K562 (cell line): ENCODE results near the gene NABP2. TPM values are rescaled to one million over a fixed set of nuclear protein-coding genes. Genes with fewer than 3 reads are reported as not detected.

ENCODE experiments used
- BHLHE40 ChIP-seq: IDR thresholded peaks from 2 replicates; pipeline ENCODE4 v1.6.1; 2011; ENCODE audit warnings: low read length, improper control_type of control experiment
- CREM ChIP-seq: IDR thresholded peaks from 2 replicates; pipeline ENCODE4 v1.6.1; 2014; ENCODE audit warnings: antibody characterized with exemption, low read depth
- CTCFL ChIP-seq: IDR thresholded peaks from 2 replicates; pipeline ENCODE4 v1.6.1; 2011; ENCODE audit warnings: borderline replicate concordance, low read depth, mild to moderate bottlenecking, moderate library complexity, low read length; ENCODE audit not compliant: insufficient read depth, poor library complexity, severe bottlenecking
- DPF2 ChIP-seq: fragments of 450-650 bp; IDR thresholded peaks from 2 replicates; pipeline ENCODE4 v1.6.1; 2016
- E2F1 ChIP-seq: sonication (generic); formaldehyde crosslinking; IDR thresholded peaks from 2 replicates; pipeline ENCODE4 v1.8.1; 2023; ENCODE audit warnings: mild to moderate bottlenecking, missing genetic modification reagents, moderate library complexity
- EHMT2 ChIP-seq: fragments of 450-650 bp; IDR thresholded peaks from 2 replicates; pipeline ENCODE4 v1.6.1; 2018; ENCODE audit warnings: antibody characterized with exemption
- HDAC1 ChIP-seq, 2 experiments: fragments of 450-650 bp; IDR thresholded peaks; 2 replicates each; pipeline ENCODE4 v1.6.1; 2016 to 2017; ENCODE audit warnings: inconsistent platforms in 1 of 2, mild to moderate bottlenecking in 1 of 2, moderate library complexity in 1 of 2
- MXI1 ChIP-seq: IDR thresholded peaks from 2 replicates; pipeline ENCODE4 v1.6.1; 2011; ENCODE audit warnings: low read depth, mild to moderate bottlenecking, improper control_type of control experiment, low read length
- POLR2AphosphoS5 ChIP-seq: IDR thresholded peaks from 2 replicates; pipeline ENCODE4 v1.6.1; 2011; ENCODE audit warnings: mild to moderate bottlenecking, low read depth, low read length, moderate library complexity; ENCODE audit not compliant: control insufficient read depth, insufficient read depth
- RB1 ChIP-seq: fragments of 450-650 bp; IDR thresholded peaks from 2 replicates; pipeline ENCODE4 v1.6.1; 2017; ENCODE audit warnings: low read depth, mild to moderate bottlenecking
- SP1 ChIP-seq: sonication (generic); formaldehyde crosslinking; IDR thresholded peaks from 2 replicates; pipeline ENCODE4 v1.8.1; 2022; ENCODE audit warnings: mild to moderate bottlenecking, missing genetic modification reagents
- SUPT5H ChIP-seq: fragments of 450-650 bp; IDR thresholded peaks from 2 replicates; pipeline ENCODE4 v1.6.1; 2016
- TBP ChIP-seq: optimal IDR thresholded peaks from 2 replicates; pipeline ENCODE3; 2011; ENCODE audit warnings: low read depth, low read length, improper control_type of control experiment
- TCF7 ChIP-seq: sonication (generic); IDR thresholded peaks from 2 replicates; pipeline ENCODE4 v1.6.1; 2016; ENCODE audit warnings: antibody characterized with exemption, borderline replicate concordance
- THAP12 ChIP-seq: fragments of 250-450 bp; sonication (Bioruptor Pico); IDR thresholded peaks from 2 replicates; pipeline ENCODE4 v1.9.0; 2021; ENCODE audit warnings: mild to moderate bottlenecking, inconsistent platforms
- ZBTB33 ChIP-seq: sonication (generic); formaldehyde crosslinking; IDR thresholded peaks from 2 replicates; pipeline ENCODE4 v1.8.1; 2023; ENCODE audit warnings: mild to moderate bottlenecking, missing genetic modification reagents
- ZFP91 ChIP-seq: sonication (generic); formaldehyde crosslinking; IDR thresholded peaks from 2 replicates; pipeline ENCODE4 v1.8.0; 2022; ENCODE audit warnings: mild to moderate bottlenecking, missing genetic modification reagents
- ZNF253 ChIP-seq: fragments of 250-450 bp; sonication (Bioruptor Pico); conservative IDR thresholded peaks from 2 replicates; pipeline ENCODE4 v1.6.1; 2021; ENCODE audit warnings: mild to moderate bottlenecking
- ZNF41 ChIP-seq: fragments of 250-450 bp; sonication (Bioruptor Pico); conservative IDR thresholded peaks from 2 replicates; pipeline ENCODE4 v1.4.0; 2020; ENCODE audit warnings: mild to moderate bottlenecking
- polyA plus RNA-seq, 8 experiments: library from polyadenylated mRNA; depleted of rRNA in 4 of 8; stranded (reverse) in 5 of 8; unstranded in 3 of 8; fragments of >200 nt; fragmentation: Nextera tagmentation in 2 of 8; fragmentation: Illumina TruSeq in 1 of 8; extraction: Ambion mirVana in 2 of 8; extraction: Trizol in 1 of 8; gene quantifications; 2 replicates each; pipeline versions ENCODE4 v1.2.1 to v1.2.3, GENCODE V29; 2011 to 2014; ENCODE audit warnings: inconsistent platforms in 1 of 8, missing spikeins in 1 of 8
- total RNA-seq, 7 experiments: library from RNA; depleted of rRNA in 6 of 7; stranded (reverse); fragments of >200 nt in 6 of 7; fragmentation: Illumina TruSeq in 2 of 7; extraction: Trizol in 2 of 7; gene quantifications; 2 replicates each; pipeline versions ENCODE4 v1.2.1 to v1.2.3, GENCODE V29; 2011 to 2021; ENCODE audit warnings: low replicate concordance in 1 of 7

Gene NABP2
- total and polyA plus RNA-seq, 9 of the 15 experiments (the other 6 are each of a cell fraction or from before 2014, with no cell fraction given) = 11.3 to 60.6 (median 43.5) TPM

- 0 out of 2 replicates have a peak, but pooled peaks have one; percentile 67 for TF ChIP-seq ZFP91 (CRISPR knock-in tag)
- peak; percentile 54 for TF ChIP-seq SUPT5H
- peak; percentile 86; the same call in 1 of the 2 replicates for TF ChIP-seq SP1 (CRISPR knock-in tag)
- peak; percentile 33; the same call in 1 of the 2 replicates for TF ChIP-seq MXI1
- no peak for TF ChIP-seq ZNF253 (CRISPR knock-in tag)
- TF ChIP-seq E2F1 (CRISPR knock-in tag) = peak; percentile 95
- peak; percentile 97 for TF ChIP-seq RB1
- peak; percentile 44 for TF ChIP-seq EHMT2
- TF ChIP-seq TCF7 = 0 out of 2 replicates have a peak, but pooled peaks have one; percentile 59
- 0 out of 2 replicates have a peak, but pooled peaks have one; percentile 44 for TF ChIP-seq POLR2AphosphoS5
- TF ChIP-seq TBP = peak; percentile 41
- 0 out of 2 replicates have a peak, but pooled peaks have one; percentile 5 for TF ChIP-seq DPF2
- TF ChIP-seq THAP12 = 0 out of 2 replicates have a peak, but pooled peaks have one; percentile 9
- TF ChIP-seq HDAC1 (IDR thresholded peaks at IDR 0.05) = peak in 1 of 2 experiments; percentile 64; a peak in 1 of 4 replicates
- TF ChIP-seq ZBTB33 (CRISPR knock-in tag) = peak; percentile 85
- no peak for TF ChIP-seq ZNF41 (CRISPR knock-in tag)
- TF ChIP-seq BHLHE40 = peak; percentile 70
- peak; percentile 73 for TF ChIP-seq CREM
- TF ChIP-seq CTCFL = peak; percentile 99
Observed at GRCh38 chr12:56224102-56224701, at the start of gene NABP2 (continued).
